Measurements from ENCODE around the gene SLC35F6.
"Not testable (repeated sequence)": the region's sequence is repeated elsewhere in the genome, so short reads cannot be mapped to it uniquely, and the experiment has no call there.

SLC35F6 gene

DNA sequence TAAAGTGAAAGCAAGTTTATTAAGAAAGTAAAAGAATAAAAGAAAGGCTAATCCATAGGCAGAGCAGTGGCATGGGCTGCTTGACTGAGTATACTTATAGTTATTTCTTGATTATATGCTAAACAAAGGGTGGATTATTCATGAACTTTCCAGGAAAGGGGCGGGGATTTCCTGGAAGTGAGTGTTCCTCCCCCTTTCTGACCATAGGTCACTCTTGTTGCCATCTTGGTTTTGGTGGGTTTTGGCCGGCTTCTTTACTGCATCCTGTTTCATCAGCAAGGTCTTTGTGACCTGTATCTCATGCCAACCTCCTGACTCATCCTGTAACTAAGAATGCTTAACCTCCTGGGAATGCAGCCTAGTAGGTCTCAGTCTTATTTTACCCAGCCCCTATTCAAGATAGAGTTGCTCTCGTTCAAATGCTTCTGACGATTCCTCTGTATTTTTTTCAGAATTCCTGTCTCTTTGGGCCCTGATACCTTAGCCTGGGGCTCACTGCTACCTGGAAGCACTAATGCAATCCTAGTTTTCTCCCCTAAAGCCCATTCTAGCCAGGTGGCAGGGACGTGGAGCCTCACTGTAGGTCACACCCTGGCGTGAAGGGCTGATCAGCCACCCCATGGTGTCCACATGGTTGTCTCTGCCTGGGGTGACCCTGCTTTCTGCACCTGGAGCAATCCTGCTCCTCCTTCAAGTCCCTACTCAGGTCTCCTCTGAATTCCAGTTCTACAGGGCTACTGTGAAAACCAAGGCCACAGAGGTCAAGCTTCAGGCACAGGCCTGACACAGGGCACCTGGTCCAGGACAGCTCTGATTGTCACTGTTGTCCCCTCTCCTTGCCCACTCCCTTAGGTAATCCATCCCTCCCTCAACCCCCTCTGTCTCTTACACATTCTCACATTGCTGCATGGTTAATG lies 6.0 kb upstream of the SLC35F6 start:
- peak; percentile 88 for DNase-seq

DNA sequence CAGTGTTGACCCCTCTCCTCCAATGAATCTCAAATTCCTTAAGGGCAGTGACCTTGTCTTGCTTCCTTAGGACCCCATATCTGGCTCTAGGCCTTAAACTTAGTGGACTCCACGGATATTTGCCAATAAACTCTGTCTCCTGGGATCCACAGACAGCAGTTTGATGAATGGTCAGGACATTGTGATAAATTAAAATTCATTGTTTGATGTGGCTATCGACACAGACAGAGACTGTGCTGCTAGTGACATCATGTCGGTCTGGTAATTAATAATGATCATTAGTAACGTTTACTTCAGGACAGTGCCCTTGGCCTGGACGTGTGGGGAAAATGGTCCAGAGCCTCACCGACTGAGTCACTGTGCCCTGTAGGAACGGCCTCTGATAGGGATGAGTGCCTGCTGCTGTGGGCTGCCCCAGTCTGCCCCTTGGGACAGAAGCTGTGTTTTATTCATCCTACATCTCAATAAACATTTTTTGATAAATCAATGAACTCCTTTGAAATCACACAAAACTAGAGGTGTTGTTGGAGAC lies 5.2 kb upstream of the SLC35F6 start:
- DNase-seq: no peak

DNA sequence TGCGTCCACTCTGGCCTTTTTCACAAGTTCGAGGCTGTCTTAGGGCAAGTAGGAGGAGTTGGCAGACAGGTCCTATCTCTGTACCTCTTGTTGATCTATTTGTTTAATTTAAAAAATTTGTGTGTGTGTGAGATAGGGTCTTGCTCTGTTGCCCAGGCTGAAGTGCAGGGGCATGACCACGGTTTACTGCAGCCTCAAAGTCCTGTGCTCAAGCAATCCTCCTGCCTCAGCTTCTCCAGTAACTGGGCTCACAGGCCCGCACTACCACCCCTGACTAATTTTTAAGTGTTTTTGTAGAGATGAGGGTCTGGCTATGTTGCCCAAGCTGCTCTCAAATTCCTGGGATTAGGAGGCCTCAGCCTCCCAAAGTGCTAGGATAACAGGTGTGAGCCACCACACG lies 4.2 kb upstream of the SLC35F6 start:
- DNase-seq: no peak

DNA sequence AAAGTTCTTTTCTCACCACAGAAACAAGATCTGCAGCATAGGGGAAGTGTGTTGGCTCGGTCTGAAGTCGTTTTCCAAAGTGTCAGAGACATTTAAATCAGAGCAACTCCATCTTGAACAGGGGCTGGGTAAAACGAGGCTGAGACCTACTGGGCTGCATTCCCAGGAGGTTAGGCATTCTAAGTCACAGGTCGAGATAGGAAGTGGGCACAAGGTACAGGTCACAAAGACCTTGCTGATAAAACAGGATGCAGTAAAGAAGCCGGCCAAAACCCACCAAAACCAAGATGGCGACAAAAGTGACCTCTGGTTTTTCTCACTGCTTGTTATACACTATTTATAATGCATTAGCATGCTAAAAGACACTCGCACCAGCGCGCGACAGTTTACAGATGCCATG lies 3.1 kb upstream of the SLC35F6 start:
- not testable (repeated sequence) for DNase-seq

DNA sequence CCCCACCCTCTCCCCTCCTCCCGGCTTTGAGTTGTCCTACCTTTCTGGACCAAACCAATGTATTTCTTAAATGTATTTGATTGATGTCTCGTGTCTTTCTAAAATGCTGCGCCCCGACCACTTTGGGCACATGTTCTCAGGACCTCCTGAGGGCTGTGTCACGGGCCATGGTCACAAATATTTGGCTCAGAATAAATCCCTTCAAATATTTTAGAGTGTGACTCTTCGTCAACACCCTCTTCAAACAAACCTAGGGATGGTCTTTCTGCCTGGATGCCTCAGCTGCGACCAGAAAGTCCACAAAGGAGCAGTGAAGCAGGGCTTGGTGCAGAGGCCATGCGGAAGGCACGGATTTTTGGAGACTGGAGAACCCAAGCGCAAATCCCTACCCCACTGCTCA lies 1.1 kb upstream of the SLC35F6 start:
- no peak for DNase-seq

DNA sequence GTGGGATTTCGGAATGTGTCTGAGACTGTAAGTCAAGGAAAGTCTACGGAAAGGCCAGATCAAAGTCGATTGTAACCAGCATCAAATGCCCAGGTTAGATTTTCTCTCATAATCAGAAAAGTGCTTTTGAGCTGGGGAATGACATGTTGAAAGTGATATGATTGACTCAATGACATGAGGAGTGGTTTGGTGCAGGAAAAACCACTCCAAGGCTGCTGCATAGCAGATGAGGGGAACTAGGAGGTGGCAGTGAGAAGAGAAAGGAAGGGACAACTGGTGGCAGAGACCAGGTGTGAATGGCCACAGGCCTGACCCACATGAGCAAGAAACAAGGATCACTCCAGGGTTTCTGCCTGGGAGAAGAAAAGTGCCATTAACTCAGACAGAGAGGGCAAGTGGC lies 822 bp downstream of the SLC35F6 start:
- no peak for DNase-seq

DNA sequence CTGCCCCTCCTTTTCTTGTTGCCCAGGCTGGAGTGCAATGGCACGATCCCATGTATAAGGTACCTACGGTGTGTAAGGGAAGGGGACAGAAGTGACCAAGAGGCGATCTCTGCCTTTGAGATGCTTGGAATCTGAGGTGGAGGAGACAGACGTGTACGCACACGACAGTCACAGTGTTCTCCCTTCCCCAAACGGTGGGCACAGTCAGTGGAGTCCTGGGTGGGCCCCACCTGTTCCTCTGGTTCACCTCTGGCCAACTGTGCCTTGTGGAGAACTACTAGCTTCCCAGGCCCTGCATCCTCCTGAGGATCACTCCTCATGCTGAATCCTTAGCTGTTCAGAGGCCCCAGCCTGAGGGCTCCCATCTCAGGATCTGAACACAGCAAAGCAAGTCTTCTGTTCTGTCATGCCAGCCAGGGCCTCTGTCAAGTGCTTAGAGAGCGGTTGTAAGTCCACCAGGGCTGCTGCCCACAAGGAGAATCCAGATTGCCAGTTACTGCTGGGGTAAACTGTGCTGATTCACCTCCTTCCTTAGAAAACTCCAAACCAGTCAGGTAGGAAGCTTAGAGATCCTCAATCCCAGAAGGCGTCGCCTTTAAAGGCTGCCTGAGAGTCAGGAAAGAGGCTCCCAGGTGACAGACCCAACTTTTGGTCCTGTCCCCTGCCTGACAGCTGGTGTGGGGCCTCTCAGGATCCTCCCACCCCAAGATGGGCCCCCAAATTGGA lies 1.6 kb downstream of the SLC35F6 start:
- no peak for DNase-seq

DNA sequence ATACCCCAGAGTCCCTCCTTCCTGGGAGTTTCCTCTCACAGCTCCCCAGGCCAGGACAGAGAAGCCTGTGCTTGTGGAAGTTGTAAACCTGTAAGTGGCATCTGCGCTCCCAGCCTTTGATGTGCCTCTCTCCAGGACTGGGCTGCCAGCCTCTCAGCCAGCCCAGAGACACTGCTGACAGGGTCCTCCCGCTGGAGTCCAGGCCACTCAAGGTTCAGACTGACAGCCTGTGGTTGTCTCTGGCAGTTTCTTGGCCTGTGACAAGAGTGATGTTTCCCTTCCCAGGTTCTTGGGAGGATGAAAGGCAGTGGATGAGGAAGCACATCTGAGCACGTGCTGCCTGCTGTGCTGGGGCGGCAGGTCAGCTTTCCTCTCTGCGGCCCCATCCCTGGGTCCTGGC lies 3.0 kb downstream of the SLC35F6 start:
- no peak for DNase-seq

DNA sequence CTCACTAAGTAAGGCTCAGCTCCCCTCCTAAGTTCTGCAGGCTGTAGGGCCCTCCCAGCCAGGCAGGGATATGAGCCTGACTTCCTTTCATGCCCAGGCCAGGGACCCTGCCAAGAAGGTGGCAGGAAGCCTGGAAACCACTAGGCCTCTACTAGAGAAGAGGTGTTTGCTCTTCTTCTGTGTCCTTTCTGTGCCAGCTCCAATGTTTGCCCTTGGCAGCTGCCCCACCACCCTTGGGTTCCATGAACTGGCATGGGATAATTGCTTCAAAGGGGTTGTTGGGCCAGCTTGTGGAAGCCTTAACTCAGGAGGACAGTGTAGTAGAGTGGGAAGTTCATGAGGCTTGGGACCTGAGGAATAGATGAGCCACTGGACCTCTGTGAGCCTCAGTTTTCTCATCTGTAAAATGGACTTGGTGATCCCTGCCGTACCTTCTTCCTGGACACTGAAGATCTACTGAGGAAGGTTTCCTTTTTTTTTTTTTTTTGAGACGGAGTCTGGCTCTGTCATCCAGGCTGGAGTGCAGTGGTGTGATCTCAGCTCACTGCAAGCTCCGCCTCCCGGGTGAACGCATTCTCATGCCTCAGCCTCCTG lies 3.9 kb downstream of the SLC35F6 start:
- DNase-seq: no peak

DNA sequence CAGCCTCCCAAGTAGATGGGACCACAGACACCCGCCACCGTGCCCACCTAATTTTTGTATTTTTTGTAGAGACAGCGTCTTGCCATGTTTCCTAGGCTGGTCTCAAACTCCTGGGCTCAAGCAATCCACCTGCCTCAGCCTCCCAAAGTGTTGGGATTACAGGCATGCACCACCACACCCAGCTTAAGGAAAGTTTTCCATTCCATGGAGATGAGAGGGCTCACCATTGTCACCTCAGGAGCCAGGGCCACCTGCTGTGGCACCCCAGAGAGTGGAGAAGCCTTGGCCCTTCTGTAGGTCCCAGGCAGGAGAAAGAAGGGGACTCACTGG lies 4.6 kb downstream of the SLC35F6 start:
- no peak for DNase-seq

DNA sequence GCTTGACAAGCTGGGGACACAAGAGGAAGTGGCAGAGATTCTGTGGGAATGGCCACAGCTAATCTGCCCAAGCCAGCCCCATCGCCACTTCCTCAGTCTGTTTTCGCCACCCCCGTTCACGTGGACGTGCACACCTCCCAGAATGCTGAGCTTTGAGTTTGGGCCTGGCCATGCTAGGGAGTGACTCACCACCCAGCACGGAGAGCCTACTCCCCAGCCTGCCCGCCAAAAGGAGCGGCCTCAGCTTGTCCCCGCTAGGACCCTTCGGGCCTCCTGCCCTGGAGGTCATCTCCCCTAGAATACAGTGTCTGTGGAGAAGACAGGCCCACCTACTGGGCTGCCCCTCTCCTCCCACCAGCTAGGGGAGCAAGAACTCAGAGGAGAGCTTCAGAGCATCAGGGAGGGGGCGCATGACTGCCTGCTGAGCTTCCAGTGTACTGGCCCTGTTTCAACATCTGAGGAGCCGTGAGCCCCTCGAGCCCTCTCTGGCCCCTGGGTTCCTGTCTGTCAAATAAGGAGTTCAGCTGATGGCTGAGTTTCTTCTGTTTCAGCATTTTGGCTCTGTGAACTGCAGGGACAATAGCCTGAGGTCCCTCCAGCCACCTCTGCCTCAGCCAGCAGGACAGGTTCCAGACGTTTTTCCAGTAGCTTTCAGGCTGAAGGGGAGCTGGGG lies 5.1 kb downstream of the SLC35F6 start:
- DNase-seq: no peak

DNA sequence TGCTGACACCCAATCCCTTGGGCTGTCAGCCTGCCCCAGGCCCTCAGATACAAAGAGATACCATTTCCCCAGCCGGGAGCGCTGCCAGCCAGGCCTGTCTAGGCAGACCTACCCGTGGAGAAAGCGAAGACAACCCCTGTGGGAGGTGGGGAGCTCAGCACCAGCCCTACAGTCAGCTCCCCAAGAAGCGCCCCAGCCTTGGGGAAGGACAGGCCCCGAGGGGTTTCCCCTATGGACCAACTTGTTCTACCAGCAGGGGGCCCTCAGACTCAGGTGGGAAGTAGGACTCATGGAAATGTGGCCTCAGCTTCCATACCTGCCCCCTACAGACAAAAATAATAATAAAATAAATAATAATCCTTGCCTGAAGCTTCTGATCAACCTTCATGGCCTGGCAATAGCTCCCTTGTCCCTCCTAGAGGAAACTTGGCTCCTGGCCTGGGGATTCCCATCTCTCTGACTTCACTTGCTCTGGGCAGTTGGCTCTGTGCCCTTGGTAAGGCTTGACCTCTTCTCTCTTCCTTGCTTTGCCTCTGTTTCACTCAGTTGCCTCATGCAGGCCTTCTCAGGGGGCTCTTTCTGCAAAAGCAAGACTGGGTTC lies 7.0 kb downstream of the SLC35F6 start:
- DNase-seq: peak; percentile 58

DNA sequence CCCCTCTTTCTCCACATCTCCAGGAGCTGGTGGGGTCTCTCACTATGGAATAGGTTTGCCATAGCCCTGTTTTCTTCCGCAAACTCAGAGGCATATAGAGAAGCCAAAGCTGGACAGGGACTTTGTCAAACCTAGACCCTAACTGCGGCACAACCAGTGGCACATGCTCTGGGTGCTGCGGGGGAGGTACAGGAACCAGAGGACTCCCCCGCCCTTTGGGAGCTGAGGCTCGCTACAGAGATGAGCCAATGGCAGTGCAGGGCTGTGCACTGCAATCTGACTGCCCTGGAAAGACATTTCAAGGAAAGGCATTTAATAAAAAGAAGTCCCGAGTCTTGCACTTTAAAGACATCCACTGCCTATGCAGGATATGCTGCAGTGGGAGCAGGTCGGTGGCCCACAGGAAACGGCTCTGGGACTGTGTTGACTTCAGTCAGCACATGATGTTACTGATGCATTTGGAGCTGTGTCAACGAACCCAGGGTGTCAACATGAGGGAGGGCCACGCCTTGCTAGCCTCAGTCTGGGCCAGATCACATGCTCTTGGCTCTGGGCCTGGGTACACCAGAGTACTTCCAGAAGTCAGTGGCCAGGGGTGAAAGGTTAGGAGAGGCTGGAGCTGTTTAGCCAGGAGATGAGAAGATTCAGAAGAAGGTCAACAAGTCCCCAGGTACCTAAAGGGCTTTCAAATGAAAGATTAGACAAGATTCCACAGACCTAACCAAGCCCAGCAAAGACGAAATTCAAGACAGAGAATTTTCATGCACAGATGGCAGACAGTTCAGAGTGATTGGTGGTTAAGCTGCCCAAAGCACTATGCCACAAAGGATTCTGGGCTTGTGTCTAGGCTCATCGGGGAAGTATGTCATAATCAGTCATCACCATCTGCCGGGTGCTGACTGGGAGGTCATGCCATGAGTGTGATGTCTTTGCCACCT lies 8.2 kb downstream of the SLC35F6 start:
- no peak for DNase-seq

DNA sequence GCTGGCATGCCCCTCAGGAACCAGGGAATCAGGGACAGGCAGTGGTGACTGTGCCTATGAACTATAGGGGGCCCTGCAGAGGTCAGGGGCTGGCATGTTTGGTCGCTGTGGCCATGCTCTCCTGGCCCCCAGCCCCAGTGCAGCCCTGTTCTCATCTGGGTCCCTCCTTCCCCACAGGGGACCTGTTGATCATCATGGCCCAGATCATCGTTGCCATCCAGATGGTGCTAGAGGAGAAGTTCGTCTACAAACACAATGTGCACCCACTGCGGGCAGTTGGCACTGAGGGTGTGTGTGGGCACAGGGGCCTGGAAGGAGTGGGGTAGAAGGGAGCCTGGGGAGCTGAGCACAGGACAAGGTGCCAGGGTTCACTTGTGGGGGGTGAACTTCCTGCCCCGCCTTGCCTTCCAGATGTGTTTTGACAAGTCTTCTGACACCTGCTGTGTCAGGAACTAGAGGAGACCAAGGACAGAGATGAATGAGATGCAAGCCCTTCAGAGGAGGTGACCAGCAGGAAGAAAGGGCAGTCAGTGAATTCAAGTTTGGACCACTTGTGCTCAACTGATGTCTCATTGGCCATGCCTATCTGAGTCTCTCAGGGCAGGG lies 12.2 kb downstream of the SLC35F6 start:
- DNase-seq: no peak

DNA sequence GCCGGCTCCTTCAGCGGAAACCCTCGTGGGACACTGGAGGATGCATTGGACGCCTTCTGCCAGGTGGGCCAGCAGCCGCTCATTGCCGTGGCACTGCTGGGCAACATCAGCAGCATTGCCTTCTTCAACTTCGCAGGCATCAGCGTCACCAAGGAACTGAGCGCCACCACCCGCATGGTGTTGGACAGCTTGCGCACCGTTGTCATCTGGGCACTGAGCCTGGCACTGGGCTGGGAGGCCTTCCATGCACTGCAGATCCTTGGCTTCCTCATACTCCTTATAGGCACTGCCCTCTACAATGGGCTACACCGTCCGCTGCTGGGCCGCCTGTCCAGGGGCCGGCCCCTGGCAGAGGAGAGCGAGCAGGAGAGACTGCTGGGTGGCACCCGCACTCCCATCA lies 14.0 kb downstream of the SLC35F6 start:
- DNase-seq: no peak

DNA sequence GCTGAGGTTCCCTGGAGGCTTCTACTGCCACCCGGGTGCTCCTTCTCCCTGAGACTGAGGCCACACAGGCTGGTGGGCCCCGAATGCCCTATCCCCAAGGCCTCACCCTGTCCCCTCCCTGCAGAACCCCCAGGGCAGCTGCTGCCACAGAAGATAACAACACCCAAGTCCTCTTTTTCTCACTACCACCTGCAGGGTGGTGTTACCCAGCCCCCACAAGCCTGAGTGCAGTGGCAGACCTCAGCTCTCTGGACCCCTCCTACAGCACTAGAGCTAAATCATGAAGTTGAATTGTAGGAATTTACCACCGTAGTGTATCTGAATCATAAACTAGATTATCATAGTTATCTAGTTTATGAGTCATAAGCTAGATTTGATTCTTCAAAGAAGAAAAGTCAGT lies 14.4 kb downstream of the SLC35F6 start:
- no peak for DNase-seq

DNA sequence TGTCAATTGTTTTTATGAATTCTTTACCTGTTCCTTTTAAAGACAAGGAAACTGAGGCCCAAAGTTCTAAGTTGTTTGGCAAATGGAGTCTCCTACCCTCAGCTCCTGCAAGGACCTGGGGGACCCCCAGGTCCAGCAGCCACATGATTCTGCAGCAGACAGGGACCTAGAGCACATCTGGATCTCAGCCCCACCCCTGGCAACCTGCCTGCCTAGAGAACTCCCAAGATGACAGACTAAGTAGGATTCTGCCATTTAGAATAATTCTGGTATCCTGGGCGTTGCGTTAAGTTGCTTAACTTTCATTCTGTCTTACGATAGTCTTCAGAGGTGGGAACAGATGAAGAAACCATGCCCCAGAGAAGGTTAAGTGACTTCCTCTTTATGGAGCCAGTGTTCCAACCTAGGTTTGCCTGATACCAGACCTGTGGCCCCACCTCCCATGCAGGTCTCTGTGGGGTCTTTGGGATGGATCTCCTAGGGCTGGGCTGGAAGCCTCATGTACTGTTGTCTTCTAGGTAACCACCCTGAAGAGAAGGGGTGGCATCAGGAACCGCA lies 16.2 kb downstream of the SLC35F6 start:
- DNase-seq: no peak

DNA sequence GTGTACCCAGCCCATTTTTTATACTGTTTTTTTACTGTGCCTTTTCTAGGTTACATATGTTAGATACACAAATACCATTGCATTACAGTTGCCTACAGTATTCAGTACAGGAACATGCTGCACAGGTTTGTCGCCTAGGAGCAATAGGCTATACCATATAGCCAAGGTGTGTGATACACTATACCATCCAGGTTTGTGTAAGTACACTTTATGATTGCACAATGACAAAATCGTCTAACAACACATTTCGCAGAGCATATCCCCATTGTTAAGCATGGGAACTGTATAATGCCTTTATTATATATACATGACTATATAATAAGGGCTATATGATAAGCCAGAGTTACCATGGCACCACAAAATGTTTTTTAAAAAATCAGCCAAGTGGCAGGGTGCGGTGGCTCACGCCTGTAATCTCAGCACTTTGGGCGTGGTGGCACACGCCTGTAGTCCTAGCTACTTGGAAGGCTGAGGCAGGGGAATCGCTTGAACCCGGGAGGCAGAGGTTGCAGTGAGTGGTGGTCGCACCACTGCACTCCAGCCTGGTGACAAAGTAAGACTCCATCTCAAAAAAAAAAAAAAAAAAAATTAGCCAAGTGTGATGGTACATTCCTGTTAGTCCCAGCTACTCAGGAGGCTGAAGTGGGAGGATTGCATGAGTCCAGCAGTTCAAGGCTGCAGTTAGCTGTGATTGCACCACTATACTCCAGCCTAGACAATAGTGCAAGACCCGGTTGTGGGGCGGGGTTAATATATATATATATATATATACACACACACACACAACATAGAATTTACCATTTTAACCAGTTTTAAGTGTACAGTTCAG lies 19.0 kb downstream of the SLC35F6 start:
- no peak for DNase-seq

DNA sequence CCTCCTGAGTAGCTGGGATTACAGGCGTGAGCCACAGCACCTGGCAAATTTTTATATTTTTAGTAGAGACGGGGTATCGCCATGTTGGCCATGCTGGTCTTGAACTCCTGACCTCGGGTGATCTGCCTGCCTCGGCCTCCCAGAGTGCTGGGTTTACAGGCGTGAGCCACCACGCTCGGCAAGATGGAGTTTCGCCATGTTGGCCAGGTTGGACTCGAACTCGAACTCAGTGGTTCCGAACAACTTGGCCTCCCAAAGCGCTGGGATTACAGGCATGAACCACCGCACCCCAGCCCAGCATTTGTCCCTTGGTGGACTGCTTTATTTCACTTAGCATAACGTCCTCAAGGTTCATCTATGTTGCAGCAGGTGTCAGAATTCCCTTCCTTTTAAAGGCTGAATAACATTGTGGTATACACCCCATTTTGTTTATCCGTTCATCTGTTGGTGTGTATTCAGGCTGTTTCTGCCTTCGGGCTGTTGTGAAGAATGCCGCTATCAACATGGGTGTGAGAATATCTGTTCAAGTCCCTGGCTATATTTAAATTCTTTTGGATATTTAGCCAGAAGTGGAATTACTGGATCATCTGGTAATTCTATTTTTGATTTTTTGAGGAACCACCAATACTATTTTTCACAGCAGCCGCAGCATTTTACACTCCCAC lies 20.6 kb downstream of the SLC35F6 start:
- DNase-seq: no peak

Measured in T1000 (cell line).